ENCODE measurements around the gene CHN1. TPM values are rescaled to one million over a fixed set of nuclear protein-coding genes. Genes with fewer than 3 reads are reported as not detected.

The CHN1 gene
- total RNA-seq, 4 donors from 2014 or later, result 2.7 to 6.1 (median 3.4) TPM

DNA sequence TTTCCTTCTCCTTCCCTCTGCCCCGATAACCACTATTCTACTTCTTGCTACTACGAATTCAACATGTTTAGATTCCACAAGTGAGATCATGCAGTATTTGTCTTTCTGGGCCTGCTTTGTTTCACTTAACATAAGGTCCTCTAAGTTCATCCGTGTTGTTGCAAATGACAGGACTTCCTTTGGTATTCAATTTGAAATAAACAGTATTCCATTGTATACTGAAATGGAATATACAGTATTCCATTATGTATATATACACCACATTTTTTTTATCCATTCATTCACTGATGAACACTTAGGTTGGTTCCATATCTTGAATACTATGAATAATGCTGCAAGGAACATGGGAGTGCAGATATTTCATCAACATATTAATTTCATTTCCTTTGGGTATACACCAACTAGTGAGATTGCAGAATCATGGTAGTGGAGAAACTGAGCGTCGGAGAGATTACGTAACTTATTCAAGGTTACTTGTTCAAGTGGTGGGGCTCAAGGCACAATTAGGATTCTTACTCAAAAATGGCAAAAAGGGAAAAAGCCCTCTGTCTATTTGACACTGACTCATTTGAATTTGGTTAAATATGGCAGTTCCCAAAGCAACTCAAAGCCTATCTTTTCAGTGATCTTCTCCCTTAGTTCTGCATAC, 85.1 kb downstream of the CHN1 start:
- no peak overlapping the region for H3K4me3 ChIP-seq (ENCODE audit: low read depth, poor library complexity, severe bottlenecking)
- no peak for TF ChIP-seq POLR2A (IDR thresholded peaks at IDR 0.05)
- TF ChIP-seq, protein P1, sequence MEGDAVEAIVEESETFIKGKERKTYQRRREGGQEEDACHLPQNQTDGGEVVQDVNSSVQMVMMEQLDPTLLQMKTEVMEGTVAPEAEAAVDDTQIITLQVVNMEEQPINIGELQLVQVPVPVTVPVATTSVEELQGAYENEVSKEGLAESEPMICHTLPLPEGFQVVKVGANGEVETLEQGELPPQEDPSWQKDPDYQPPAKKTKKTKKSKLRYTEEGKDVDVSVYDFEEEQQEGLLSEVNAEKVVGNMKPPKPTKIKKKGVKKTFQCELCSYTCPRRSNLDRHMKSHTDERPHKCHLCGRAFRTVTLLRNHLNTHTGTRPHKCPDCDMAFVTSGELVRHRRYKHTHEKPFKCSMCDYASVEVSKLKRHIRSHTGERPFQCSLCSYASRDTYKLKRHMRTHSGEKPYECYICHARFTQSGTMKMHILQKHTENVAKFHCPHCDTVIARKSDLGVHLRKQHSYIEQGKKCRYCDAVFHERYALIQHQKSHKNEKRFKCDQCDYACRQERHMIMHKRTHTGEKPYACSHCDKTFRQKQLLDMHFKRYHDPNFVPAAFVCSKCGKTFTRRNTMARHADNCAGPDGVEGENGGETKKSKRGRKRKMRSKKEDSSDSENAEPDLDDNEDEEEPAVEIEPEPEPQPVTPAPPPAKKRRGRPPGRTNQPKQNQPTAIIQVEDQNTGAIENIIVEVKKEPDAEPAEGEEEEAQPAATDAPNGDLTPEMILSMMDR (IDR thresholded peaks at IDR 0.05), result no peak
- intact Hi-C loops (cut with DNase I; ENCODE audit: low total_unique reads), result no loop called here
- DNase-seq (ENCODE audit: low spot score in 2 of 2), result no peak
- WGBS, 2 donors, result 87 to 89% methylated on average over 6 of the region's 6 CpGs

DNA sequence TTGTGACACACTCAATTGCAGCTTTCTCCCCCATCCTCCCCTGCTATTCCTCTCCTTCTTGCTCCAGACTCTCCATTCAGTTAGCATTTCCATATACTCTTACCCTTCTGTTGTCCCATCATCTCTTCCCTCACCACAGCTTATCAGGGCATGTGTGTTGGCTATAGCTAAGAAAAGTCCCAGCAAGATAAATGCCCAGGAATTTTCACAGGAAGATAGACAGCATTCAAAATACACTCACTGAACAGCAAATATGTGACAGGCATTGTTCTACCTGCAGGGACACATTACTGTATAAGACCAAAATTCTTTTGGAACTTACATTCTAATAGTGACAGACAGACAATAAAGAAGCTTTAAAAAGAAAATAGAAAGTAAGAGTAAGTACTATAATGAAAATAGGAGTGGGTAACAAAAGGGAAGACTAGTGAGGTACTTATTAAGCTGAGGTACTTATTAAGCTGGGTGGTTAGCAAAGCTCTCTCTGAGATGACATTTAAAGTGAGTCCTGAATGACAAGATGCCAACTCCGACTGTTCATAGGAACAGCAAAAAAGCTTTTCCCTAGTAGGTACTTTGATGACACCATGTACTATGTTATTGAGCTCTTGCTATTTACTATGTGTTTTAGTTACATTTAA, 86.2 kb downstream of the CHN1 start:
- no peak for DNase-seq (ENCODE audit: low spot score in 2 of 2)
- H3K4me3 ChIP-seq (ENCODE audit: low read depth, poor library complexity, severe bottlenecking), result no peak overlapping the region
- TF ChIP-seq, protein P1 (IDR thresholded peaks at IDR 0.05), result no peak
- TF ChIP-seq POLR2A (IDR thresholded peaks at IDR 0.05), result no peak
- intact Hi-C loops (cut with DNase I; ENCODE audit: low total_unique reads), result no loop called here
- 77 to 89% methylated on average over 1 of the region's 1 CpG for WGBS, 2 donors

DNA sequence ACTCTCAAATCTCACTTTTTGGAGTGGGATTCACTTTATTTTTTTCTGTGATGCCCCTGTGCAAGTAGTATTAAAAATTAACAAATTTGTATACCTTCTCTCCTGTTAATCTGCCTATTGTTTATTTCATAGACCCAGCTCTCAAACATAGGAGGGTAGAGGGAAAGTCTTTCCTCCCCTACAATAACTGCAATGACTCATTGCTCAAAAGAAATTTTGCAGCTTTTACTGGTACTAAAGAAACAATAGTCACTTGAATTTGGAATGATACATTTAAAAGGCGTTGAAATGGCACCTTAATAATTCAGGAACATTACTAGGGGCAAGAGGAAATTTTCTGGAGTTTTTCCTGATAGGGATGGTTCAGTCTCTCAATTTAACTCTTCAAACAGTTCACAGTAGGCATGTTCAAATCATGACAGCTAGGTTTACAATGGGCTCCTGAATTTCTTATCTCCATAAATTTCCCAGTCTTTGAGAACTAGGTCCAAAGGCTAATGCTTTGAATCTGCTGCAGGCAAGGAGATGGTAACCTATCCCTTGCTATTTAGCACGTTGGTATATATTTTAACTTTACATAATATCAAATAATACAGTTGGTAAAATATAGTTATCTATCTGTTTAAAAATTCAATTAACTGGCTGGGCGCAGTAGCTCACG, 88.8 kb downstream of the CHN1 start:
- no peak overlapping the region for H3K4me3 ChIP-seq (ENCODE audit: low read depth, poor library complexity, severe bottlenecking)
- intact Hi-C loops (cut with DNase I; ENCODE audit: low total_unique reads), result no loop called here
- TF ChIP-seq, protein P1 (IDR thresholded peaks at IDR 0.05), result no peak
- no peak for TF ChIP-seq POLR2A (IDR thresholded peaks at IDR 0.05)
- DNase-seq (ENCODE audit: low spot score in 2 of 2), result no peak
- 85 to 95% methylated on average over 4 of the region's 4 CpGs for WGBS, 2 donors

DNA sequence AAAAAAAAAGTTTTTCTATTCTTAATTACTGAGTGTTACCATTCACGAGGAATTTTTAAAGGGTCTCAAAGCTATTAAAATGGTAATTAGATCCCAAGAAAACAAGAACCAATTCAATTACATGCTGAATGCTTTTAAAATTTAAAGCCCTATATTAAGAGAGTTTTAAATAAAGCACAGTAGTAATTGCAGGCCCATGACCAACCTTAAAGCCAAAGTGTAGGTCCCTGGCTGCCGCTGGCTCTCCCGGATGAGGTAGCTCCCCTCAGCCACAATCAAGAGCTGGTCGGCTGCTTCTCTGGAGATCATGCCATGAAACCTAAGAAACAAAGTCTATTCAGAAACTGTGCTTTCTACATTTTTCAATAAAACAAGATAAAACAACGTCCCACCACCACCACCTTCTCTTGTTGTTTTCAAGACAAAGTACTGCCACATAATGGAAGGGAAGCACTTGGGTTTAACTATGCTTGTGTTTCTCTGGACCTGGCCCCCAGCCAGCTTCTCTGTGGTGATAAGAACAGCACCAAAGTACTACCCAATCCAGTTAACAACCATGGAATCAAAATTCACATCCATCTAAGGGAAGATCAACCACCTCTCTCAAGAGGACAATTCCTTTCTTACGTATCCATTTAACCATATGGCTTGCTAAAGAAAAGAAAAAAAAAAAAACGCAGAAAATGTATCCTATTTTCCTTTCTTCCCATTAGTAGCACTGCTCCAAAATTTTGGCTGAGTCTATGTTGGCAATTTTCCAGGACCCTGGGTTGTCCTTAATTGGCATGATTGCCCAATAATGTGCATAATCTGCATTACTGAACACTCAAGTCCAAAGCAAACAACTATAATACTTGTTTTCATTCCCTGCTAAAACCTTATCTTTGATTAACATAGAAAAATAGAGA, 90.1 kb downstream of the CHN1 start:
- H3K4me3 ChIP-seq (ENCODE audit: low read depth, poor library complexity, severe bottlenecking), result no peak overlapping the region
- no peak for DNase-seq (ENCODE audit: low spot score in 2 of 2)
- intact Hi-C loops (cut with DNase I; ENCODE audit: low total_unique reads), result no loop called here
- WGBS, 2 donors, result 88 to 92% methylated on average over 7 of the region's 7 CpGs
- TF ChIP-seq, protein P1 (IDR thresholded peaks at IDR 0.05), result no peak
- TF ChIP-seq POLR2A (IDR thresholded peaks at IDR 0.05), result no peak

- intact Hi-C loops (cut with DNase I; ENCODE audit: low total_unique reads), result no loop called here
- DNase-seq (ENCODE audit: low spot score in 2 of 2), result no peak
- no peak for TF ChIP-seq POLR2A (IDR thresholded peaks at IDR 0.05)
- no peak overlapping the region for H3K4me3 ChIP-seq (ENCODE audit: low read depth, poor library complexity, severe bottlenecking)
- WGBS, 2 donors, result 95 to 97% methylated on average over 3 of the region's 3 CpGs
Observed at GRCh38 chr2:174908284-174908683, 96.9 kb downstream of the CHN1 start.

- no peak for TF ChIP-seq POLR2A (IDR thresholded peaks at IDR 0.05)
- TF ChIP-seq, protein P1 (IDR thresholded peaks at IDR 0.05), result no peak
- 70 to 73% methylated on average over 1 of the region's 1 CpG for WGBS, 2 donors
- intact Hi-C loops (cut with DNase I; ENCODE audit: low total_unique reads), result no loop called here
- H3K4me3 ChIP-seq (ENCODE audit: low read depth, poor library complexity, severe bottlenecking), result no peak overlapping the region
- no peak for DNase-seq (ENCODE audit: low spot score in 2 of 2)
Observed at GRCh38 chr2:174903264-174903556, 102.0 kb downstream of the CHN1 start.
